Measurements from ENCODE around the gene SFXN4. TPM values are rescaled to one million over a fixed set of nuclear protein-coding genes. Genes with fewer than 3 reads are reported as not detected.
"Not testable (repeated sequence)": the region's sequence is repeated elsewhere in the genome, so short reads cannot be mapped to it uniquely, and the experiment has no call there.

Gene SFXN4
- total RNA-seq, 2 donors from 2014 or later: 20.5 to 32.0 TPM

DNA sequence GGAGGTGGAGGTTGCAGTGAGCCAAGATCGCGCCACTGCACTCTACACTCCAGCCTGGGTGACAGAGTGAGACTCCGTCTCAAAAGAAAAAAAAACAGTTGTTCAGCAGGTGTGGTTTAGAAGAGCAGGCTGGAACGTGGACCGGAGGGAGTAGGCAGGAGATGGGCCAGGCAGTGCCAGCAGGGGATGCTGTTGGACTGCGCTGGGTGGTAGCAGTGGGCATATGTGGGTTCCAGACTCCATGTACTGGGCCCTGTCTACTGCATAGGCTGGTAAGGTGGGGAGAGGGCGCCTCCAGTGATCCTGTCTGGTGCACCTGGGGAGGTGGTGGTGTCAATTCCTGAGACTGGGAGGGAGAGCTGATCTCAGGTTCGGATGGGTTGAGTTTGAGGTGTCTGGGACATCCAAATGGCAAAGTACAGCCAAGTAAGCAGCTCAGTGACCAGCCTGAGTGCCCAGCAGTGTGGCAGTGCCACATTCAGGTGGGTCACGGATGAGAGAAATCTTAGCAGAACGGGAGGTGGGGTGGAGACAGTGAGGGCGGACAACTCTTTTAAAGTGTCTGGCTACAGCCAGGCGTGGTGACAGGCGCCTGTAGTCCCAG lies 25.9 kb downstream of the SFXN4 start:
- Histone ChIP-seq H3K27ac (no peak overlapping the region), H3K9me3 (no peaks in the 10 kb centered on the region), H3K36me3 (replicated peaks in 1 of 2; ENCODE audit: insufficient read depth in 1 of 2, low read depth in 2 of 2) (peaks cover 0 to 1% of the 10 kb centered on the region in 2 donors), H3K4me1 (no peaks in the 10 kb centered on the region), H3K27me3 (no peaks in the 10 kb centered on the region), H3K4me3 (no peak overlapping the region)
- 76 to 89% methylated on average over 13 of the region's 13 CpGs for WGBS, 2 donors
- intact Hi-C loops (cut with DNase I): no loop called here
- ATAC-seq: peak; percentile 12
- peak in 2 of 4 donors; percentile 21 to 33 for DNase-seq
- no peak for TF ChIP-seq POLR2A (IDR thresholded peaks at IDR 0.05)
- TF ChIP-seq CTCF (IDR thresholded peaks at IDR 0.05): peak in 5 of 7 experiments; percentile 9 to 47 (median 37)

- Histone ChIP-seq H3K4me3 (no peak overlapping the region), H3K36me3 (replicated peaks in 1 of 2; ENCODE audit: insufficient read depth in 1 of 2, low read depth in 2 of 2) (peaks cover 0 to 1% of the 10 kb centered on the region in 2 donors), H3K27ac (no peak overlapping the region), H3K27me3 (no peaks in the 10 kb centered on the region), H3K9me3 (no peaks in the 10 kb centered on the region), H3K4me1 (no peaks in the 10 kb centered on the region)
- intact Hi-C loops (cut with DNase I): no loop called here
- ATAC-seq: no peak
- no peak for DNase-seq
- 87 to 95% methylated on average over 16 of the region's 16 CpGs for WGBS, 2 donors
- TF ChIP-seq CTCF (IDR thresholded peaks at IDR 0.05) (no peak), POLR2A (IDR thresholded peaks at IDR 0.05) (no peak)
Measured at GRCh38 chr10:119138346-119139306, 26.9 kb downstream of the SFXN4 start.

DNA sequence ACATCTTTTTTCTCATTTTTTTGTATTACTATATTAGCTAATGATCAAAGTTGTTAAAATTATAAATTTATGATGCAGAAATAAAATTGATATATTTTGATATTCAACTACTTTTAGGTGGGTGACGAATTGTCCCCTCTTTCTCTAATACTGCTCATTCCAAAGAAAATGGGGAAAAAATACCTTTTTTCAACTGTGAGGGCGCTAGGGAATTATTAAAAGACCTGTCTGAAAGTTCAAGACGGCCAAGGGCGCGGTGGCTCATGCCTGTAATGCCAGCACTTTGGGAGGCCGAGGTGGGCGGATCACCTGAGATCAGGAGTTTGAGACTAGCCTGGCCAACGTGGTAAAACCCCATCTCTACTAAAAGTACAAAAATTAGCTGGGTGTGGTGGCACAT lies 27.6 kb downstream of the SFXN4 start:
- H3K36me3 ChIP-seq (replicated peaks in 1 of 2; ENCODE audit: insufficient read depth in 1 of 2, low read depth in 2 of 2); H3K27ac ChIP-seq; H3K4me3 ChIP-seq; DNase-seq; intact Hi-C loops (cut with DNase I); H3K9me3 ChIP-seq; ATAC-seq; H3K4me1 ChIP-seq; H3K27me3 ChIP-seq: not testable (repeated sequence)
- 80% methylated on average over 8 of the region's 8 CpGs for WGBS, 2 donors

- Histone ChIP-seq H3K36me3 (replicated peaks in 1 of 2; ENCODE audit: insufficient read depth in 1 of 2, low read depth in 2 of 2) (peaks cover 0 to 1% of the 10 kb centered on the region in 2 donors), H3K27ac (peak overlapping the region in 1 of 4 donors; percentile 22), H3K4me1 (no peaks in the 10 kb centered on the region), H3K9me3 (no peaks in the 10 kb centered on the region), H3K27me3 (no peaks in the 10 kb centered on the region), H3K4me3 (no peak overlapping the region)
- intact Hi-C loops (cut with DNase I): no loop called here
- TF ChIP-seq CTCF (IDR thresholded peaks at IDR 0.05) (no peak), POLR2A (IDR thresholded peaks at IDR 0.05) (no peak)
- no peak for ATAC-seq
- WGBS, 2 donors: 78 to 90% methylated on average over 7 of the region's 7 CpGs
- DNase-seq: no peak
Measured at GRCh38 chr10:119136084-119136483, 29.4 kb downstream of the SFXN4 start.

GRCh38 chr10:119135513-119135881 lies 30.0 kb downstream of the SFXN4 start:
- DNase-seq: peak in 1 of 4 donors; percentile 52
- intact Hi-C loops (cut with DNase I): no loop called here
- H3K36me3 ChIP-seq (replicated peaks in 1 of 2; ENCODE audit: insufficient read depth in 1 of 2, low read depth in 2 of 2): peaks cover 0 to 1% of the 10 kb centered on the region in 2 donors
- WGBS, 2 donors: 71 to 89% methylated on average over 4 of the region's 4 CpGs
- H3K9me3 ChIP-seq: no peaks in the 10 kb centered on the region
- no peaks in the 10 kb centered on the region for H3K27me3 ChIP-seq
- TF ChIP-seq CTCF (IDR thresholded peaks at IDR 0.05) (no peak), POLR2A (IDR thresholded peaks at IDR 0.05) (no peak)
- H3K27ac ChIP-seq: no peak overlapping the region
- ATAC-seq: no peak
- H3K4me3 ChIP-seq: no peak overlapping the region
- no peaks in the 10 kb centered on the region for H3K4me1 ChIP-seq

Data from body of pancreas (tissue), 4 donors.